ENCODE data around the gene GNG13.

Gene GNG13

DNA sequence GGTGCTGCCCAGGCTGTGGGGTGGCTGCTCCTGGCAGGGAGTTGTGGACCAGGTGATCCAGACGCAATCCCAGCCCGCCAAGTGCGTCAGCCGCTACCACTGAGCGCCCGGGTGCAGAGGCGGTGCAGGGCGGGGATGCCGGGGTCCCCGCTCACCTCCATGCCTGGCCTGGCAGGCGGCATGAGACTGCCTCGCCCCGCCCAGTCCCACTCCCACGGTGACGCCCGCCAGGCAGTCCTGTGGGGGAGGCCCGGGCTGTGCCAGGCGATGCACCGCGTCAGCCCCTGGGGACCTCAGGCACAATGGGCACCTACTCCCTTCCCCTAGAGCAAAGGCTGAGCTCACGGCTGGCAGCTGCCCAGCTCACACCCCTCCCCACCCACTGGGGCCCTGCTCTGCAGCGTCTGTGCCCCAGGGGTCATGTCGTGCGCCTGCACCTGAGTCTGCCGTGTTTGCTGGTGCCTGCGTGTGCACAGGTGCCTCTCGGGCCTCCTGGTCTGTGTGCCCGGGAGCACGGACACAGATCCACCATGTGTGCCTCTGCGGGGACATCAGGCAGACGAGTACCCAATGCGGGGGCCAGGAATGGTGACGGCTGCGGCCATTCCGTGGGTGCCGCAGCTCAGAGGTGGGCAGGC, 17.6 kb downstream of the GNG13 start (continued):
- TF ChIP-seq ZNF302 (tag by site-specific recombination; IDR thresholded peaks at IDR 0.05; ENCODE audit: low read depth) (no peak), KLF1 (tag by site-specific recombination; IDR thresholded peaks at IDR 0.05) (peak; percentile 98), ZSCAN23 (tag by site-specific recombination; IDR thresholded peaks at IDR 0.05) (no peak), ZBTB8A (tag by site-specific recombination; IDR thresholded peaks at IDR 0.05) (0 out of 2 replicates have a peak, but pooled peaks have one; percentile 18), ZSCAN4 (tag by site-specific recombination; IDR thresholded peaks at IDR 0.05) (no peak), ZNF654 (tag by site-specific recombination; IDR thresholded peaks at IDR 0.05; ENCODE audit: low read depth) (no peak), ZBTB7A (tag by site-specific recombination; IDR thresholded peaks at IDR 0.05; ENCODE audit: low read depth) (no peak), ZNF677 (tag by site-specific recombination; IDR thresholded peaks at IDR 0.05) (no peak), BCL11B (tag by site-specific recombination; IDR thresholded peaks at IDR 0.05; ENCODE audit: low read depth) (no peak), ZNF354C (tag by site-specific recombination; IDR thresholded peaks at IDR 0.05; ENCODE audit: borderline replicate concordance, low read depth) (no peak), ZNF157 (tag by site-specific recombination; IDR thresholded peaks at IDR 0.05) (no peak), KLF16 (tag by site-specific recombination; IDR thresholded peaks at IDR 0.05) (0 out of 2 replicates have a peak, but pooled peaks have one; percentile 23), ZNF529 (tag by site-specific recombination; IDR thresholded peaks at IDR 0.05; ENCODE audit: insufficient replicate concordance) (no peak), ZNF37A (tag by site-specific recombination; IDR thresholded peaks at IDR 0.05) (no peak), ZFHX2 (tag by site-specific recombination; conservative IDR thresholded peaks at IDR 0.05) (peak; percentile 95), KLF17 (tag by site-specific recombination; IDR thresholded peaks at IDR 0.05) (peak; percentile 78; the same call in 1 of the 2 replicates), KLF7 (tag by site-specific recombination; IDR thresholded peaks at IDR 0.05; ENCODE audit: borderline replicate concordance) (no peak), INSM2 (tag by site-specific recombination; IDR thresholded peaks at IDR 0.05) (no peak), ZNF10 (tag by site-specific recombination; IDR thresholded peaks at IDR 0.05) (no peak), ZNF785 (tag by site-specific recombination; IDR thresholded peaks at IDR 0.05) (no peak), ZIC2 (tag by site-specific recombination; IDR thresholded peaks at IDR 0.05) (peak; percentile 66), ZNF362 (tag by site-specific recombination; IDR thresholded peaks at IDR 0.05) (no peak), ZNF24 (tag by site-specific recombination; IDR thresholded peaks at IDR 0.05) (no peak), ZNF114 (tag by site-specific recombination; IDR thresholded peaks at IDR 0.05) (no peak), ZNF121 (tag by site-specific recombination; IDR thresholded peaks at IDR 0.05) (no peak)
- TF ChIP-seq, protein P1, sequence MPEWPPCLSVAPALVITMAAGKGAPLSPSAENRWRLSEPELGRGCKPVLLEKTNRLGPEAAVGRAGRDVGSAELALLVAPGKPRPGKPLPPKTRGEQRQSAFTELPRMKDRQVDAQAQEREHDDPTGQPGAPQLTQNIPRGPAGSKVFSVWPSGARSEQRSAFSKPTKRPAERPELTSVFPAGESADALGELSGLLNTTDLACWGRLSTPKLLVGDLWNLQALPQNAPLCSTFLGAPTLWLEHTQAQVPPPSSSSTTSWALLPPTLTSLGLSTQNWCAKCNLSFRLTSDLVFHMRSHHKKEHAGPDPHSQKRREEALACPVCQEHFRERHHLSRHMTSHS (tag by site-specific recombination; IDR thresholded peaks at IDR 0.05), result no peak
- TF ChIP-seq, protein P2, sequence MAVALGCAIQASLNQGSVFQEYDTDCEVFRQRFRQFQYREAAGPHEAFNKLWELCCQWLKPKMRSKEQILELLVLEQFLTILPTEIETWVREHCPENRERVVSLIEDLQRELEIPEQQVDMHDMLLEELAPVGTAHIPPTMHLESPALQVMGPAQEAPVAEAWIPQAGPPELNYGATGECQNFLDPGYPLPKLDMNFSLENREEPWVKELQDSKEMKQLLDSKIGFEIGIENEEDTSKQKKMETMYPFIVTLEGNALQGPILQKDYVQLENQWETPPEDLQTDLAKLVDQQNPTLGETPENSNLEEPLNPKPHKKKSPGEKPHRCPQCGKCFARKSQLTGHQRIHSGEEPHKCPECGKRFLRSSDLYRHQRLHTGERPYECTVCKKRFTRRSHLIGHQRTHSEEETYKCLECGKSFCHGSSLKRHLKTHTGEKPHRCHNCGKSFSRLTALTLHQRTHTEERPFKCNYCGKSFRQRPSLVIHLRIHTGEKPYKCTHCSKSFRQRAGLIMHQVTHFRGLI (tag by site-specific recombination; IDR thresholded peaks at IDR 0.05), result no peak
- TF ChIP-seq, protein P3, sequence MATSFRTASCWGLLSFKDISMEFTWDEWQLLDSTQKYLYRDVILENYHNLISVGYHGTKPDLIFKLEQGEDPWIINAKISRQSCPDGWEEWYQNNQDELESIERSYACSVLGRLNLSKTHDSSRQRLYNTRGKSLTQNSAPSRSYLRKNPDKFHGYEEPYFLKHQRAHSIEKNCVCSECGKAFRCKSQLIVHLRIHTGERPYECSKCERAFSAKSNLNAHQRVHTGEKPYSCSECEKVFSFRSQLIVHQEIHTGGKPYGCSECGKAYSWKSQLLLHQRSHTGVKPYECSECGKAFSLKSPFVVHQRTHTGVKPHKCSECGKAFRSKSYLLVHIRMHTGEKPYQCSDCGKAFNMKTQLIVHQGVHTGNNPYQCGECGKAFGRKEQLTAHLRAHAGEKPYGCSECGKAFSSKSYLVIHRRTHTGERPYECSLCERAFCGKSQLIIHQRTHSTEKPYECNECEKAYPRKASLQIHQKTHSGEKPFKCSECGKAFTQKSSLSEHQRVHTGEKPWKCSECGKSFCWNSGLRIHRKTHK (tag by site-specific recombination; IDR thresholded peaks at IDR 0.05), result no peak
- TF ChIP-seq, protein P4, sequence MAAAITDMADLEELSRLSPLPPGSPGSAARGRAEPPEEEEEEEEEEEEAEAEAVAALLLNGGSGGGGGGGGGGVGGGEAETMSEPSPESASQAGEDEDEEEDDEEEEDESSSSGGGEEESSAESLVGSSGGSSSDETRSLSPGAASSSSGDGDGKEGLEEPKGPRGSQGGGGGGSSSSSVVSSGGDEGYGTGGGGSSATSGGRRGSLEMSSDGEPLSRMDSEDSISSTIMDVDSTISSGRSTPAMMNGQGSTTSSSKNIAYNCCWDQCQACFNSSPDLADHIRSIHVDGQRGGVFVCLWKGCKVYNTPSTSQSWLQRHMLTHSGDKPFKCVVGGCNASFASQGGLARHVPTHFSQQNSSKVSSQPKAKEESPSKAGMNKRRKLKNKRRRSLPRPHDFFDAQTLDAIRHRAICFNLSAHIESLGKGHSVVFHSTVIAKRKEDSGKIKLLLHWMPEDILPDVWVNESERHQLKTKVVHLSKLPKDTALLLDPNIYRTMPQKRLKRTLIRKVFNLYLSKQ (tag by site-specific recombination; IDR thresholded peaks at IDR 0.05; ENCODE audit: borderline replicate concordance), result no peak

Measured in HEK293 (cell line).